ENCODE data around the gene BICC1.

BICC1 gene

DNA sequence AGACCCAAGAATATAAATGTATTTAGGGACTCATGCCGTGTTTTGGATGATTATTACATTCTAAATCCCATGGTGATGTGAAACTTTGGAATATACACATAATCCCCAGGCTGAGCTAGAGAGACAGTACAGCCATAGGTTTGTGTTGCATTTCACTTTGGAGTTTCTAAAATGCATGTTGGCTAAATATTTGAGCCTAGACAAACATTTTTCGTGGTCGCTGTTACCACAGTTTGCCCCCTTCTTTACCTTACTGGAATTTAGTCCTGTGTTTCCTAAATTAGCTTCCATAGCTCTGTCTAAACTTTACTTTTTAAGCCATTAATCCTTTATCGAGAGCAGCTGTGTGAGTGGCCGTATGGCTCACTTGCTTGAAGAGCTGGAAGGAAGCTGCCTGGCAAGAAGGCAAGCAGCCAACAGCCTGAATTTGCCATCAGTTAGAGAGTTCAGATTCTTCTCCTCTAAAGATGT, 192.0 kb downstream of the BICC1 start:
- no peak for DNase-seq (ENCODE audit: low read depth)

- DNase-seq (ENCODE audit: low read depth), result no peak
These were observed 194.2 kb downstream of the BICC1 start for GRCh38 chr10:58706836-58707235.

DNA sequence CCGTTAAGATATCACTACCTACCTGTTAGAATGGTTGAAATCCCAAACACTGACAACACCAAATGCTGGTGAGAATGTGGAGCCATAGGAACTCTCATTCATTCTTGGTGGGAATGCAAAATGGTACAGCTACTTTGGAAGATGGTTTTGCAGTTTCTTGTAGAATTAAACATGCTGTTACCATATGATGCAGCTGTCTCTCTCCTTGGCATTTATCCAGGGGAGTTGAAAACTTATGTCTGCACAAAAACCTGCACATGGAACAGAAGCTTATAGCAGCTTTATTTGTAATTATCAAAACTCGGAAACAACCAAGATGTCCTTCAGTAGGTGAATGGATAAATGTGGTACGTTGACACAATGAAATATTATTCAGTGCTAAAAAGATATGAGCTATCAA, 199.5 kb downstream of the BICC1 start:
- no peak for DNase-seq (ENCODE audit: low read depth)

- DNase-seq (ENCODE audit: low read depth), result no peak
These were observed 200.3 kb downstream of the BICC1 start for GRCh38 chr10:58712982-58713381.

- no peak for DNase-seq (ENCODE audit: low read depth)
These were observed 201.7 kb downstream of the BICC1 start for GRCh38 chr10:58714409-58714808.

DNA sequence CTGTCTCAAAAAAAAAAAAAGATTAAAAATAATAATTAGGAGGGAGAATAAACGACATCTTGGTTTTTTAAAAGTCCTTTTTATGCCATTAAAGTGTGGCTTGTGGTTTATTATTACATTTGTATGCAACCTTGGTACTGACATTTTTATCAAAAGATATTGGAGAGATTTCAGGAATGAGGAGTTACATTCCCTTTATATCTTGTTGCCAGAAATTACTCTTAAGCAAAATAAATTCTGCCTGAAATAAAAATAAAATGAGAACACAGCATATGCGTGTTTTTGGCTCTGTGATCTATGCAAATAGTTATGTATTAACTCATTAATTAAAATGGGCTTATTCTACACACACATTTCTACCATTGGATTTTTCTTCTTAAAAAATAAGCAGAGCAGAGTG, 202.4 kb downstream of the BICC1 start:
- no peak for DNase-seq (ENCODE audit: low read depth)

DNA sequence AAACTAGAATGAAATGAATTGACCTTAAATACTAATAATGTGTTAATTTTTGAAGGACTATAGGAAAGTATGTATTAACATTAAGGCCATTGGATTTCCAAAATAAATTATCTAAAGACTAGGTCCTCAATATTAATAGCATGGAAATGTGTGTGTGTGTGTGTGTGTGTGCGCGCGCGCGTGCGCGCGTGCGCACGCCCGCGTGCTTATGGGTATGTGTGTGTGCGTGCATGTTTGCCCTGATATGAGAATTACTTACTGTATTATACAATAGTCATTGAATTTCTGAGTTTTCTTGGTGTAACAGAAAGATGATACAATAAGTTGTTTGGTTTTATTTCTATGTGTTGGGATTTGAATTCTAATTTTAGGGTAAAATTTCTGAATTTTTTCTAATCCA, 205.9 kb downstream of the BICC1 start:
- DNase-seq (ENCODE audit: low read depth), result no peak

DNA sequence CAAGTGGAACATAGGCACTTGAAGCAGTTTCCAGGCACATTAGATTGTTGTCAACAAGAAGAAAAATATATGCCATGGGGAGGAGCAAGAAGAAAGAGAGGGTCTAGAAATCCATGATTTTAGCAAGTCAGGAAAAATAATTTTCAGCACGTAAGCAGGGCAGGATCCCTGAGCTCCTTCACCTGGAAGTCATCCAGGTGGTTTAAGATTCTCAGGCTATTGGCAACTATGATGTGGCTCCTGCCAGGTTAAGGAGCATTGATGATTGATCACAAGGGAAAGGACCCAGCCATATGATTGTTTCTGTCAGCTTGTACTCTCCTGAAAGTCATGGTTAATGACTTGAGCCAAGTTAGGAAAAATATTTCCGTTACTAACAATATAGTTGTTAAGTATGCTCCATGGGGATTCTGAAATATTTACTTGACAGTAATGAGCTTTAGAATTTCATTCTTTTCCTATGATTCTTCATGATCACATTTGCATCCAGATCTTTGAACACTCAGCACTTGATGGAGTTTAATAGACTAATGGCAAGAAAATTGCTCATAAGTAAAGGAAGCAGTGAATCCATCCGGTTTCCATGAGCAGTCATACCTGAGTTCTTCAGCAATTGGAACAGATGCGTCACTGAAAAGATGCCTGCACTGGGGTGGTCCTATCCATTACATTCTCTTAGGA, 209.1 kb downstream of the BICC1 start:
- no peak for DNase-seq (ENCODE audit: low read depth)

- DNase-seq (ENCODE audit: low read depth), result no peak
These were observed 210.5 kb downstream of the BICC1 start for GRCh38 chr10:58723186-58723585.

- no peak for DNase-seq (ENCODE audit: low read depth)
These were observed 211.3 kb downstream of the BICC1 start for GRCh38 chr10:58723966-58724365.

DNA sequence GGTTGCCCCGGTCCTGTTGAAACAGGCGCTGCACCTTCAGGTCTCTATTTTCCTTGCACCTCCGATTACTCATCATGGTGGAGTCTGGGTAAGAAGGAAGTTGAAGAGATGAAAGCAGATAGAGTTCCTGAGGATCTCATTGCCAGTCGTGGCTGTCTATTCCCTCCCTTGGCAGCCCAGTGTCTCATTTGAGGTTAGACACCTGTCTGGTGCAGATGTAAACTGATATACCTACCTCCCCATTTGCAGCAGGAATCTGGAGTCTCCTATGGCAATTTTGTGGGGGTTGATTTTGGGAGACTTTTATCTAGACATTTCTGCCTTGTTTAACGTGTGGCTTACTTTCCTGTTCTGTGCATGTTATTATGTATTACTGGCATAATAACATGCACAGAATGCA, 212.1 kb downstream of the BICC1 start:
- DNase-seq (ENCODE audit: low read depth), result no peak

DNA sequence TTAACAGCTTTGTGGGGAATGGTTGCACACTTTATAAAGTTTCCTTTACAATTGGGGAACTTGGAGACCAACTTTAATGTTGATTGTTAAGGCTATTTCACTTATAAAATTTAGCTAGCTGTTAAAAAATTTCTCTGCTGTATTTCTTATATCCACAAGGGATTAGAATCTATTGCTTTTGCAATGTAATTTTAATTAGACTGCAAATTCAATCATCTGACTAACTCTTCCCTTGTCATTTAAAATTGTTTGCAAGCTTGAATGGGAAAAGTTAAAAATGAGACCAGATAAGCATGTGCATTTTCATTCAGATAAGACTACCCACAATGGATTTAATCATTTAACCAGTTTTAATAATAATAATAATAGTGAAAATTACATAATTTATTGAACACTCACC, 213.2 kb downstream of the BICC1 start:
- no peak for DNase-seq (ENCODE audit: low read depth)

DNA sequence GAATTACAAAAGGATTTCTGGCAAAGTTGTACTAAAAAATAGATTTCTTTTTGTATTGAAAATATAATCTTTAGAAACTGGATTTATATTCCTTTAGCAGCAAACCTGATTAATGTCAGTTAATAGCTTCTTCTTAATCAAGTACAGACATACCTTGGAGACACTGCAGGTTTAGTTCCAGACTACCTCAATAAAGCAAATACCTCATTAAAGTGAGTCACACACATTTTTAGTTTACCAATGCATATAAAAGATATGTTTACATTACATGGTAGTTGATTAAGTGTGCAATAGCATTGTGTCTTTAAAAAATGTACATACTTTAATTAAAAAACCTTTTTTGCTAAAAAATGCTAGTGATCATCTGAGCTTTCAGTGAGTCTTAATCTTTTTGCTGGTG, 215.0 kb downstream of the BICC1 start:
- no peak for DNase-seq (ENCODE audit: low read depth)

DNA sequence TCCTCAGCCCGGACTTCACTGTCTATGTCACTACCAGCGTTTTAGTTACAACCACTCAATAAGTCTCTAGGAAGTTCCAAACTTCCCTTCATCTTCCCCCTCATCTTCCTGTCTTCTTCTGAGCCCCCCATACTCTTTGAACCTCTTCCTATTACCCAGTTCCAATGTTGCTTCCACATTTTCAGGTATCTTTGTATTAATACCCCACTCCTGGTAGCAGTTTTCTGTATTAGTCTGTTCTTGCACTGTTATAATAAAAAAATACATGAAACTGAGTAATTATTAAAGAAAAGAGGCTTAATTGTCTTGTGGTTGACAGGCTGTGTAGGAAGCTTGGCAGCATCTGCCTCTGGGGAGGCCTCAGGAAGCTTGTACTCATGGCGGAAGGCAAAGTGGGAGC, 218.6 kb downstream of the BICC1 start:
- DNase-seq (ENCODE audit: low read depth), result no peak

DNA sequence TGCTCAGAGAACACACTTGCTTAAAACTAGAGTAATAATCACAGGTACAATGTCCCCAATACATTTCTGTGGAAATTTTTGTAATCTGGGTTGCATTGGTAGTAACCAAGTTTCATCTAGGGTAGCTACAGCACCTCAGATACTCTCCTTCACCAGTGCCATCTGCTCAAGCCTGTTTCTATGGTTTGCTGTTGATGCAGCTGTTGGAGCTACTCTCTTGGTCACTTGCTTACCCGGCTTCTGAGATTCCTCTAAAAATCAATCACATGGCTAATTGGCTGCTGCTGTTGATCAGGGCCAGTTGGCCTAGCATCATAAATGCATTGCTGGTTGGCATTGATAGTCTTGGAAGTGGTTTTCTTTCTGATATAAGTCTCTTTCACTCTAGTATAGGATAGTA, 220.8 kb downstream of the BICC1 start:
- DNase-seq (ENCODE audit: low read depth), result no peak

DNA sequence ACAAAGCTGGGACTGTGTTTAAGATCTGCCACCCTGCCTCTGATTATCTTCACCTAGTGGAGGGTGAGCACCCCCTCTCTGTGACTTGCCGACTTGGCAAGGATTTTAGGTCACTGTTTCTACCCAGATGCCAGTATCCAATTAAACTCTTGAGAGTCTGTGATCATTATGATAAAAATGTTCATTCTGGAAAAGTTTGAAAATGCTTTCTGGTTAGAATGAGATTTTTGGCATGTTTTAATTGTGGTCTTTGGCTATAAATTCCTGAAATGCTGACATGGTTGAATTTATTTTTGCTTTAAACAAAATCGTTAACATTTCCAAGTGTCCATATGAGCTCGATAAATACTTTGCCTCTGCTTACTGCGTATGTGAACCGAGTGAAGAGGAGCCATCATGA, 221.4 kb downstream of the BICC1 start:
- no peak for DNase-seq (ENCODE audit: low read depth)

GRCh38 chr10:58734664-58735063, 222.0 kb downstream of the BICC1 start:
- DNase-seq (ENCODE audit: low read depth), result no peak

DNA sequence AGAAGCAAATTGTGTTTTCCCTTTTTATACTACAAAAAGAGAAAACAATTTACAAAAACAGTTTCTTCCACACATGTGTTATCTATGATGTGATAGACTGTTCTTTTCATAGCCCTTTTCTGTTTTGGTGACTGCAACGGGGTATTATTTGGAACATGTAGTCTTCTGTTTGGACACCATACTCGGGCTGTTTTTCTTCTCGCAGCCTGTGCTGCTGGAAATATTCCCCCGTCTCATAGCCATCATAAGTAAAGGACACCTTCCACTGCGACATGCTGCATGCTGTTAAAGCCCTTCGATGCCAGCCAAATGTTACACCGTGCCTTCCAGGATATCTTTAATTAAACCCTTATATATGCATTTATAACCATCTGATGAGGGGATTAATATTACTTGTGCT, 222.4 kb downstream of the BICC1 start:
- DNase-seq (ENCODE audit: low read depth), result no peak

- DNase-seq (ENCODE audit: low read depth), result no peak
These were observed 228.1 kb downstream of the BICC1 start for GRCh38 chr10:58740620-58741369.

DNA sequence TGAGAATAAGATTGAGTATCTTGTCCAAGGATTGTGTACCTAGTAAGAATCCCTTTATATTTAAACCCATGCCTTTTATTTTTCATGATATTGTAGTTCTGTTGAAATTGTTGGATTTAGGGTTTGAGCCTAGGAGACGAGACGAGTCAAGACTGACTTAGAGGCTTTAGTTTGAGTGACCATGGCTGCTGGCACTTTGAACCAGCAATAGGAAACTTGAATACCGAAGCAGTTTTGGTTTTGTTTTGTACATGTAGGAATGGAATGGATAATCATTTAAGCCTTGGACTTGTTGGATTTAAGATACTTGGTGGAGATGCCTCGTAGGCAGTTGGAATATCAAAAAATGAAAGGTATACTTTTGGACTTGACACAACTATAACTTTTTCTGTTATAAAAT, 229.0 kb downstream of the BICC1 start:
- no peak for DNase-seq (ENCODE audit: low read depth)

DNA sequence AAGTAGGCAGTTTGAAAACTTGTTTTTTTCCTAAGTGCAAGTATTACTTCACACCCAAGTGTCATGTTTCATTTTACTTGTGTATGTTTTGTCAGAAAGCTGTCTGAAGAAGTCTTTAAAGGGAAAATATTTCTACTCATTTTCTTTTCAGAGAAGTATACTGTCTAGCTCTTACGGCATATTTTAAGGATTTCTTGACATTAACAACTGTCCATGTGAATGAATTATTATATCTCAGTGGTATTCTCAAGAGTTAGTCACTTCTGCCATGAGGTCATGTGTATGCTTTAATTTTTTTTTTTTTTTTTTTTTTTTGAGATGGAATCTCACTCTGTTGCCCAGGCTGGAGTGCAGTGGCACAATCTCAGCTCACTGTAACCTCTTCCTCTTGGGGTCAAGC, 229.5 kb downstream of the BICC1 start:
- no peak for DNase-seq (ENCODE audit: low read depth)

DNA sequence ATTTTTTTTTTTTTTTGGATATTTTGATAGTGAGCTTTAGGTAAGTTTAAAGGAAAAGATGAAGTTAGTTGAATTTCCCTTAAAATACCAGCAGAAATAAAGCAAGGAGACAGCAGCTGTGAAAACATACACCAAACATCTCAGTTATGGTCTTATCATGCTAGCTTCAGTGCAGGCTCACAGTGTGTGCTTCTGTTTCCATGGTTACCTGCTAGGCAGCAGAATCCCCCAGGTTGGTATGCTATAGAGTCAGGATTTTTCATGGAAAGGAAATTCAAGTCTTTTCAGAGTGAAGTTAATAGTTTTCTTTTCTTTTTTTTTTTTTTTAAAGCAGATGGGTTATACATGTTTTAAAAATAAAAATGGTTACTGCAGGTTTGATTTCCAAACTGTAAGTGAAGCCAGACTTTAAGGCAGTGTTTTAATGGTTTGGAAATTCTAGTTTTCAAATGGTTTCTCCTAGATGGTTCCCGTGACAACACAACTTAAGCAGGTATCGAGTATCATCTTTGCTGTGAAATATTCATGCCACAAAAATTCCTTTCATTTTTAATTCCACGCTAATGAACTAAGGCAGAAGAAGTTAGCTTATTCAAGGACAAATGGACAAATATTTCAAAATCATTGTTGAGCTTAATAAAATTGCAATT, 230.9 kb downstream of the BICC1 start:
- no peak for DNase-seq (ENCODE audit: low read depth)

DNA sequence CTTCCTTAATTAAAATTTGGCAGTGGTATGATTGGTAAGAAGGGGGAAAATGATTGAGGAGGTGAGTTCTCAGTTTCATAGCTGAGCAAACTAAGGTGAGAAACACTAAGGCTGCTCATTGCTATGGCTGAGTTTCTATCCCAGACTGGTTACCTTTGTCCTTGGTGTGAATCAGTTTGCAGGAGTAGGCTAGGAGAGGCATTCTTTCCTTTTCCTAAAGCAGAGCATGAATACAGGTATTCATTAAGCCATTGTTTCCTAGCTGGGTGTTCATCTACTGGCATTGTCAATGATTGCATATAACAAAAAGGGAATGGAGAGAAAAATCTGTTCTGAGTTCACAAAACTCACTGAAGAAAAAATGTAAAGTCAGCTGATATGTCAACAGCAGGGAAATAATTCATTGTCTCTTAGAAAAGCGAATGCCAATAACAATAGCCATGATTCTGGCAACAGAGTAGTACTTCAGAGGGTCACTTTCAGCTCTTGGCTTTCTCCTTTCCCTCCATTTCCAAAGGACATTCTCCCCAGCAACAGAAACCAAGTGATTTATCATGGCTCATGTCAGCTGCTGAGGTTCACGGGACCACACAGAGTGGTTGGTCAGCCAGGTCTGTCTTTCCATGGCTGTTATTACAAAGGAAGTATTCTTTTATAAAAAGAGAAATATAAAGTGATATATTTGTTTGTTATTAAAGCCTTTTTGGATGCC, 234.0 kb downstream of the BICC1 start:
- DNase-seq (ENCODE audit: low read depth), result no peak

All from activated T-cell treated with anti-CD3 and anti-CD28 coated beads for 24 hours (primary cell).